ENCODE measurements around the gene SASH3. TPM values are rescaled to one million over a fixed set of nuclear protein-coding genes. Genes with fewer than 3 reads are reported as not detected.
A peak's percentile ranks its signal among the peaks of the same experiment; 100 is the strongest.

Gene SASH3
- total RNA-seq, 2 donors from 2014 or later = 243 to 317 TPM

DNA sequence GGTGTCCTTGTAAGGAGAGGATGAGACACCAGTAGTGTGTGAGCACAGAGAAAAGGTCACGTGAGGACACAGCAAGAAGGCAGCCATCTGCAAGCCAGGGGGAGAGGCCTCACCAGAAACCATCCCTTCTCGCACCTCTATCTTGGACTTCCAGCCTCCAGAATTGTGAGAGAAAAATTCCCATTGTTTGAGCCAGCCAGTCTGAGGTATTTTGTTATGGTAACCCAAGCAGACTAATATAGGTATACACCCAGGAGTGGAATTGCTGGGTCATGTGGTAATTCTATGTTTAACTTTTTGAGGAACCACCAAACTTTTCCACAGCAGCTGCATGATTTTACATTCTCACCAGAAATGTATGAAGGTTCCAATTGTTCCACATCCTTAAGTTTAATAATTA lies 38.4 kb downstream of the SASH3 start:
- Mint-ChIP-seq H3K9me3 (no peaks in the 10 kb centered on the region), H3K36me3 (no peaks in the 10 kb centered on the region)

DNA sequence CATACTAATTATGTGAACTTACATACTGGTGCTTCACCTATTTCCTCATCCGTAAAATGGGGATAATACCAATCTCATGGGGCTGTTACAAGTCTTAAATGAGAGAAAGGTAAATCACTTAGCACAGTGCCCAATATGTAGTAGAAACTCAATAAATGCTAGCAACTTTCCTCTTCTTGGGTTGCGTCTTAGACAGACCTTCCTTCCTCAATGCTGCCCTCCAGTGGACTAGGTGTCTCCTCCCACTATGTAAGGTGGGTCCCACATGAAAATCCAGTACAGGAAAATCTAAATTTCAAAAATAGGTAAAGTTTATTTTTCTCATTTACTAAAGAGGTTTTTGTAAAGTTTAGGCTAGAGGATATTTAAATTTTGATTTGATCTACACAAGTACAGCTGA lies 43.4 kb downstream of the SASH3 start:
- ATAC-seq (peak in 1 of 2 donors; percentile 78), DNase-seq (ENCODE audit: low spot score) (no peak)
- Mint-ChIP-seq H3K9me3 (no peaks in the 10 kb centered on the region), H3K4me3 (no peak overlapping the region), H3K27ac (no peak overlapping the region), H3K27me3 (peaks cover 0 to 3% of the 10 kb centered on the region in 2 donors), H3K36me3 (no peaks in the 10 kb centered on the region), H3K4me1 (ENCODE audit: low read depth in 2 of 2) (no peaks in the 10 kb centered on the region)

More for the DNA sequence above, 38.4 kb downstream of the SASH3 start:
- DNase-seq (ENCODE audit: low spot score) (no peak), ATAC-seq (no peak)
- no peak overlapping the region for H3K27ac Mint-ChIP-seq
- H3K4me1 Mint-ChIP-seq (ENCODE audit: low read depth in 2 of 2) = peaks cover 0 to 4% of the 10 kb centered on the region in 2 donors
- H3K27me3 Mint-ChIP-seq = no peaks in the 10 kb centered on the region
- no peak overlapping the region for H3K4me3 Mint-ChIP-seq

DNA sequence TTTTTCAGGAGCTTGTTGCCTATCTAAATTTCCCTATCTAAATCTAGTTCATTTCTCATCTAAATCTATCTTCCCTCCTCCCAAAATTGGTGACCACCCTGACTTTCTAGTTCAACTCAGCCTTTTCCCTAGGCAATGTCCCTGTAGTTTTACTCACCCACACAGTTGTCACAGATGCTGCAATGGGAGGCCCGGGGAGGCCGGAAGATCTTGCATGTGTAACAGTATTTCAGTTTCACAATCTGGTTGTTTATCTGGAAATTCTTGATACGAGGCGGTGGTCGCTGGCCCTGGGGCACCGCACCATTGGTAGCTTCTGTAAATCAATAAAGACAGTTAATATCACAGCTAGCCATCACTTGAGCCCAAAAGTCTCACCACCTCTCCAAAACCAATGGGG lies 43.8 kb downstream of the SASH3 start:
- Mint-ChIP-seq H3K27me3 (peaks cover 0 to 3% of the 10 kb centered on the region in 2 donors), H3K9me3 (no peaks in the 10 kb centered on the region), H3K27ac (no peak overlapping the region), H3K4me1 (ENCODE audit: low read depth in 2 of 2) (no peaks in the 10 kb centered on the region), H3K36me3 (no peaks in the 10 kb centered on the region), H3K4me3 (no peak overlapping the region)
- DNase-seq (ENCODE audit: low spot score) (no peak), ATAC-seq (no peak)

DNA sequence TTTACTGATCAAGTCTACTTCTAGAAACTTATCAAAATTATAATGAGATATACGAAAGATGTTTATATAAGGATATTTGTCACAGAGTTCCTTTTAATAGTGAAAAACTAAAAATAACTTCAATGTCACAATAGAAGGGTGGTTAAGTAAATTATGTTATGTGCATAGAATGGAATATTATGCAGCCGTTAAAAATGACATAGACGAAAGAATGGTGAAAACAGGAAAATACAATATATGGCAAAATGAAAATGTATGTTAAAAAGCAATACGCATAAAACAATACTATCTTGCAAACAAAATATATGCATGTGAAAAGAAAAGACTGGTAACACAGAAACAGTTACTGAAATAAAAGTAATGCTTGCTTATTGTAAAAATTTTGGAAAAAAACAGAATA lies 44.9 kb downstream of the SASH3 start:
- no peak for DNase-seq (ENCODE audit: low spot score)
- Mint-ChIP-seq H3K27me3 (peaks cover 0 to 3% of the 10 kb centered on the region in 2 donors), H3K9me3 (no peaks in the 10 kb centered on the region), H3K4me1 (ENCODE audit: low read depth in 2 of 2) (no peaks in the 10 kb centered on the region), H3K27ac (no peak overlapping the region), H3K36me3 (no peaks in the 10 kb centered on the region), H3K4me3 (no peak overlapping the region)
- no peak for ATAC-seq

DNA sequence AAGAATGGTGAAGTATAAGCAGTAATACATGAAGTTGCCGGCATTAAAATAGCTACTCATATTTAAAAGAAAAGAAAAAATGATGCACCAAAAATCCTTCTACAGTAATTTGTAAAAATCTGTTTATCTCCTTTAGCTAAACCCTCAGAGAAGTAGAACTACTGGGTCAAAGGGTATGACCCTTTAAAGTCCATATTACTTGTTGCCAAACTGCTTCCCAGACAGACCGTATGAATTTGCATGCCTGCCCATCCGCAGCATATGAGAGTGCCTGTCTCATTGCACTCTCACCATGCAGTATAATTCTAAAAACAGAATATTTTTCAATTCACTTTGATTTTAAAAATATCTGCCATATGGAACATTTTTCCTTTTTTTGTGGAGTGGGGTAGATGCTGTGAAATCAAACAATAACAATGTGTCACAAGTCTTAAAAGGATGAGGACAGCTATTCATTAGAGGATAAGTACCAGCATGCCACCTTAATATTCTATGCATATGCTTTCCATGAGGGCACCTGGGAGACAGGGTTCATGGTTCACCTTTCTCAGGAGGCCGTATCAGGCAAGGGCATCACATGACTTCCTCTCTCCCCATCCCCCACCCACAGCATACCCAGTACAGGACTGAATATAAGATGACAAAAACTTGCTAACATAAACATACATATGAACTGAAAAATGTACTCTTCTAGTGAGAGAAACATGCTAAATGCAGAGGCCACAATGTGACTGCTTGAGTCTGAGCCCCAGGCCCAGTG lies 46.2 kb downstream of the SASH3 start:
- DNase-seq (ENCODE audit: low spot score) (no peak), ATAC-seq (no peak)
- Mint-ChIP-seq H3K9me3 (no peaks in the 10 kb centered on the region), H3K4me3 (no peak overlapping the region), H3K4me1 (ENCODE audit: low read depth in 2 of 2) (no peaks in the 10 kb centered on the region), H3K27me3 (peaks cover 0 to 8% of the 10 kb centered on the region in 2 donors), H3K27ac (no peak overlapping the region), H3K36me3 (no peaks in the 10 kb centered on the region)

DNA sequence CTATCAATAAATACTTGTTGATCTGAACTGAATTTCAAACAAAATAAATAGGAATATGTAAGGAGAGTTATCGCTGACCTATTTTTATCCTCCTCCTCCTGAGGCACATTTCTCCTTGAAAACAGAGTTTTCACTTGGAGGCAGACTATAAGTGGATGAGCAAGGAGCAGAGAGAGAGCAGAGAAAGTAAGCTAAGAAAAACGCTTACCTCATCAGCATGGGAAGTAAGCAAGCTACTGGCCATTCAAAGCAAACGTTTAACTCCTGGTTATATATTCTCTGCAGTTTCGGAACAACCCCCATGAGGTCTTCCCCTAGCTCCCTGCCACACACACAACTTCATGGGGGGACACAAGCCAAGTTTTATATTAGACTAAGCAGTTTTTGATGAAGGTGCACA lies 50.7 kb downstream of the SASH3 start:
- Mint-ChIP-seq H3K27me3 (peaks cover 0 to 10% of the 10 kb centered on the region in 2 donors), H3K36me3 (no peaks in the 10 kb centered on the region), H3K4me1 (ENCODE audit: low read depth in 2 of 2) (no peaks in the 10 kb centered on the region), H3K9me3 (no peaks in the 10 kb centered on the region), H3K27ac (no peak overlapping the region), H3K4me3 (no peak overlapping the region)
- ATAC-seq (no peak), DNase-seq (ENCODE audit: low spot score) (no peak)

DNA sequence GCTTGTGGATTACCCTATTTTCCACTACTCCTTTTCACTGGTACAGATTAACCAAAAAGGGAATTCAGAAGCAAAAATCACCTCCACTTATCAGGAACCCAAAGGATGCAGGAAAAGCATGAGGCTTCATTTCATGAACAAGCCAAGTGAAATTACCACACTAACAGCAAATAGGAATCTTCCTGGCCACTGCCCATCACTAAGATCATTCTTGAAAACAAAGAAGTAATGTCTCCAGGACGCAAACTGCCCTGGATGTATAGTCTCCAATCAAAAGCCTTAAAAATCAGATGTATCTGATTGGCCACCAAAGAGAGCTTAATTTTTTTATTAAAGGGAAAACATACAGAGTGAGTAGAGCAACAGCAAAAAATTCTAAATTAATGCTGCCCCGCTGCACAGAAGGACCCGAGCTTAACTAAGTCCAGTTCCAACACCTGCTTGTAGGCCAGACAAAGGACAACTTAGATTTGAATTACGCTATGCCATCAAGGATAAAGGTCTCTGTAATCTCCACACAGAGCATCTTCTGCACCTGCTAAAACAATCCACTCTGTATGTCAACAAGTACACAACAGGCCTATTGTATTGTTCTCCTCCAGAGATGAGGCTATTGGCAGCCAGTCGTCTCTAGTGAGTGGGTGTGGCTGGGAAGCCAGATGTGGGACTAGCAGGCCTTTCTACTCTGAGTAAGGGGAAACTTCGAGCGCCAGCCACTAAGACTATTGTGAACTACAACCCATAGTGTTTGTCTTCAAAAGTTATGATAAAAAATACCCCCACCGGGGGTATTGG lies 51.5 kb downstream of the SASH3 start:
- Mint-ChIP-seq H3K9me3 (no peaks in the 10 kb centered on the region), H3K4me3 (no peak overlapping the region), H3K4me1 (ENCODE audit: low read depth in 2 of 2) (no peaks in the 10 kb centered on the region), H3K27ac (no peak overlapping the region), H3K27me3 (peaks cover 0 to 10% of the 10 kb centered on the region in 2 donors), H3K36me3 (no peaks in the 10 kb centered on the region)
- DNase-seq (ENCODE audit: low spot score) (no peak), ATAC-seq (no peak)

DNA sequence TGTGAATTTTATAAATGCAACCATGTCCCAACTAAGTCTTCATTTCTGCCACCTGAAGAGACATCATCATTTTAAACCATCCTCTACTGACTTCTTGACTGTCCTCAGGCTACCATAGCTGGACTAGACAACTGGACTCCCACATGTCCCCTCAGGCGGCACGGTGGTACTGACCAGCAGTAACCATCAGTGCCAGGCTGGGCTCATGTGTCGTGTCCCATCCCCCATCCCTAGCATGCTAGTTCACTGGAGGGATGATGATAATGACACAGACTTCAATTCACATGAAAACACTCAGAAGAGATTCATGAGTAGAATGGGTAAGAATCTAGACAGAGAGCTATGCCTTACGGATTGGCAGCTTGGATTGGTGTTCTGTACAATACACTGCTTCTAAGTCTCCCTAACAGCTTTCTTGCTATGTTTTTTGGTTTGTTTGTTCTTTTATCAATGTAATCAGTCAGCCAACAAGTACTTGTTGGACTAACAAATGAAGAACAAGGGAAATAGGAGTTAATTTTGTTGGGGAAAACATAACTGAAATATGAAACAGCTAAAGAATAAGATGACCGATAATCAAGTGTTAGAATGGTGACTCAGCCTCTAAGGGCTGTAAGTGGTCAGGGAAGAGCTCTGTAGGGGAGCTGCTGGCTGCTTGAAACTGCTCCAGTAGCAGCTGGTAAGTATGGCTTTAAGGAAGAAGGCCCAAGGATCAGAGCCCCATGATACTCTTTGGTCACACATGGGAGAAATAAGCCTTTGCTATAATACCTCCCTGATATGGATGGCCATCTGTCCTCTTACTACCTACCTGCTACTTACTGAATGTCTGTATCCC lies 53.6 kb downstream of the SASH3 start:
- Mint-ChIP-seq H3K27me3 (peaks cover 0 to 9% of the 10 kb centered on the region in 2 donors), H3K36me3 (no peaks in the 10 kb centered on the region), H3K4me3 (no peak overlapping the region), H3K4me1 (ENCODE audit: low read depth in 2 of 2) (peaks cover 0 to 3% of the 10 kb centered on the region in 2 donors), H3K9me3 (no peaks in the 10 kb centered on the region), H3K27ac (no peak overlapping the region)
- DNase-seq (ENCODE audit: low spot score) (no peak), ATAC-seq (no peak)

DNA sequence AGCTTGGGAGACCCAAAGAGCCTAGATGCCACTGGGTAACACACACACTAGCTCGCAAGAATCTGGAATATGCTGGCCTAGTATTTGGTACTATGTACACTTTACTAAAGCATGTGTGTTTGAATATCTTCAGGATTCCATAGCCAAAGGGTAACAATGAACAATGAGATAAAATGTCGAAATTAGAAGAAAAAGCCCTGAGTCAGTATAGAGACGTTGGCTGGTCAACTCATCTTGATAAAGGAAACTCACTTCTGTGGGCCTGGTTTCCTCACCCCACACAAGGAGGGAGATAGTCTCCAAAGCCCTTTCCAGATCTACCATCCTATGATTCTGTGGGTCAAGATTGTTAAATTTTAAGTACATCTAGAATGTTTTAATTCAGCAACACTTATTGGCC lies 57.1 kb downstream of the SASH3 start:
- H3K9me3 Mint-ChIP-seq = no peaks in the 10 kb centered on the region
- H3K27ac Mint-ChIP-seq = no peak overlapping the region
- ATAC-seq (no peak), DNase-seq (ENCODE audit: low spot score) (no peak)
- peaks cover 3 to 4% of the 10 kb centered on the region in 2 donors for H3K4me1 Mint-ChIP-seq (ENCODE audit: low read depth in 2 of 2)
- no peak overlapping the region for H3K4me3 Mint-ChIP-seq
- H3K36me3 Mint-ChIP-seq = no peaks in the 10 kb centered on the region
- H3K27me3 Mint-ChIP-seq = peaks cover 0 to 7% of the 10 kb centered on the region in 2 donors

DNA sequence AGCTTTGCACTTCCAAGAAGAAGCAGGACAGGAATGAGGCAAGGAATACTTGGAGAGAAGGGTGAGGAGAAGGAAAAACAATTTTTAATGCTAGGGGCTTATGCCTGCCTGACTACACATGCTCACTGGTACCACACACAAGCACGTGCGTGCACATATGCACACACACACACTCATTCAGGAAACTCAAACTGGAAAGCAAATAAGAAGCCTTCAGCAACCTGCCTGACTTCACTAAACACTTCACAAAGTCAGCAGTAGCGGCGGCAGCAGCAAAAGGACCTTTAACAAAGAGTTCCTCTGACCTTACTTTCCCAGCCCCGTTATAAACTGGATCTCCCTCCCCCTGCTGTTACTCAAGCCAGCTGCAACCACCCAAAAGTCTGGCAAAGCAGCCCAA lies 60.6 kb downstream of the SASH3 start:
- Mint-ChIP-seq H3K27ac (no peak overlapping the region), H3K9me3 (no peaks in the 10 kb centered on the region), H3K4me3 (no peak overlapping the region), H3K4me1 (ENCODE audit: low read depth in 2 of 2) (peaks cover 11 to 12% of the 10 kb centered on the region in 2 donors), H3K36me3 (no peaks in the 10 kb centered on the region), H3K27me3 (peaks cover 0 to 10% of the 10 kb centered on the region in 2 donors)
- ATAC-seq = no peak
- no peak for DNase-seq (ENCODE audit: low spot score)

DNA sequence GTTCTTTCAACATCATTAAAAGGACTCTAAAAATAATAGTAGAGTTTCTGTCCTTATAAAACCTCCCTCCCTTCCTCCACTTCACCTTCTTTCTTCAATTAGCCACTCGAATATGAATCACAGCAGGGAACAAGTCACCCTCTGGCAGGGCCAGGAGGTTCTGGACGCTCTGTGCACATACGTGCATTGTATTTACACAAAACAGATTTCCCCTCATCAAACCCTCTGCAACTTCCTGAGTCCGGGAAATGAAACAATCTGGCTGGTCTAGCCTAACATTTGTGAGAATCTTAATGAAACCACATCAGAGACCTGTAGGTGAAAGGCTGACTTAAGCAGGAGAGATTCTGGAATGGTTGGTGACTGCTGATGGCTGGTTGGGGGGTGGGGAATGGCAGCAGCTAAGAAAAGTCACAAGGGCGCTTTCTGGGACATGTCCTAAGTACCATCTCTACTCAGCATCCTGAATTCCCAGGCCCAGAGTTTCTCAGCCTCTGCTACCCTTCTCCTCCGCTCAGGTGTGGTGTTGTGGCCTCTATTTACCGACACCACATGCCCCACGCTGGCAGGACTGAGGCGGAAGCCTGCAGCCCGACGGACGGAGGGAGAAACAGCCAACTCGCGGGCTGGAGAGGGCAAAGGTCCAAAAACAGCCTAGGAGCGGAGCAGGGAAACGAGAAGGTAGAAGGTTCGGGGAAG lies 62.9 kb downstream of the SASH3 start:
- no peaks in the 10 kb centered on the region for H3K9me3 Mint-ChIP-seq
- H3K36me3 Mint-ChIP-seq = no peaks in the 10 kb centered on the region
- H3K27me3 Mint-ChIP-seq = peaks cover 0 to 16% of the 10 kb centered on the region in 2 donors
- no peak for DNase-seq (ENCODE audit: low spot score)
- peak overlapping the region; percentile 78 for H3K4me3 Mint-ChIP-seq
- H3K27ac Mint-ChIP-seq = no peak overlapping the region
- H3K4me1 Mint-ChIP-seq (ENCODE audit: low read depth in 2 of 2) = peaks cover 7 to 12% of the 10 kb centered on the region in 2 donors
- ATAC-seq = no peak

DNA sequence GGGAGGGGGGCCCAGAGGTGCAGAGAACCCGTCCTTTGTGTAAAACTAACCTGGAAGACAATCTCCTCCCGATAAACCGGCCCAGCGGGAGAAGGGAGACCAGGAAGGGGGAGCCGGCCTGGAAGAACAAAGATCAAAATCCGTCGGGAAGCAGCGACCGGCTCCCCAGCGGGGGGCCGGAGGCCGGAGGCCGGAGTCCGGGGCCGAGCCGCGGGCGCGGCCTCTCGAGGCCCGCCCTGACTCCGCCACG lies 63.4 kb downstream of the SASH3 start:
- Mint-ChIP-seq H3K9me3 (no peaks in the 10 kb centered on the region), H3K4me1 (ENCODE audit: low read depth in 2 of 2) (peaks cover 7 to 12% of the 10 kb centered on the region in 2 donors), H3K36me3 (no peaks in the 10 kb centered on the region), H3K27ac (no peak overlapping the region), H3K27me3 (peaks cover 0 to 16% of the 10 kb centered on the region in 2 donors), H3K4me3 (peak overlapping the region; percentile 78)
- DNase-seq (ENCODE audit: low spot score) (no peak), ATAC-seq (no peak)

DNA sequence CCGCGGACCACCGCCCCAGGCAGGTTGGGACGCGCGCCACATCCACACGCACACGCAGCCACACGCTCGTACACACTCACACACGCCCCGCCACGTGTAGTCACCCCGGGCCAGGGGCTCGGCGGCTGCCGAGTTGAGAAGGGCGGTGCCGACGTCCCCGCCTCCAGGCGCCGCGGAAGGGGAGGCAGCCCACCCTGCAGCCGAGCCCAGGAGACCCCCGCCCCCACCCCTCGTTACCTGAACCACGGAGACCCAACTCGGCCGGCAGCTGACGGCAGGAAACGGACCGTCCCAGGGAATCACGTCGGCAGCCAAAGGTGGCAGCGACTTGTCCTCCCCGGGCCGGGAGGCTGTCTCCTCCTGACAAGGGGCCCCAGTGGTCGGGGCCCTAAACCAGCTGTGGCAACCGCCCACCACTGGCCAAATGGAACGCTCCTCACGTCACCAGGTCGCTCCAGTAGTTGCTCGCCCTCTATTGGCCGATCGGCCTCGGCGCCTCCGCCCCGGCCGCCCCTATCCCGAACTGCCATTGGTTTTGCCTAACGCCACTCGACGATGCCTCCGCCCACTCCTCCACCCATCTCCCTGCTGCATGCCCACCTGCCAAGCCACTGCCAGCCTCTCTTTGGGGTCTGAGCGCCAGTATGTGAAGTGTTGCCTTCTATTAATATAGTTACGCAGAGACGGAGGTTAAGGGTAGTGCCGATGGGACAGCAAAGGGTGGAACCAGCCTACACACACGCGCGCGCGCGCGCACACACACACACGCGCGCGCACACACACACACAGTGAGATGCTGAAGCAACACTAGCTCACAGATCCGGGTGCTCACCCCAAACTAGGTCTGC lies 63.9 kb downstream of the SASH3 start, which contains the start of gene ZDHHC9:
Gene ZDHHC9 (minus strand): TSS at position 428 of the 848 bp plus-strand sequence. CDS start 1,941 bp downstream, outside the sequence.
- Mint-ChIP-seq H3K9me3 (no peaks in the 10 kb centered on the region), H3K36me3 (no peaks in the 10 kb centered on the region), H3K4me1 (ENCODE audit: low read depth in 2 of 2) (peaks cover 7 to 12% of the 10 kb centered on the region in 2 donors), H3K27me3 (peaks cover 0 to 16% of the 10 kb centered on the region in 2 donors), H3K27ac (peak within 1 kb of the TSS; percentile 53 to 69), H3K4me3 (peak within 1 kb of the TSS; percentile 91)
- DNase-seq (ENCODE audit: low spot score) (peak; percentile 90), ATAC-seq (peak; percentile 97 to 99)

Data from natural killer cell treated with Interleukin-12 subunit alpha and Interleukin-12 subunit beta and Interleukin-15 and Interleukin-18, amount 100 ng/mL, for 72 hours (primary cell).